ENCODE measurements around the gene TRPV4. TPM values are rescaled to one million over a fixed set of nuclear protein-coding genes. Genes with fewer than 3 reads are reported as not detected.

The TRPV4 gene
- total and polyA plus RNA-seq, 2 donors from 2014 or later: 6.0 to 24.5 TPM

DNA sequence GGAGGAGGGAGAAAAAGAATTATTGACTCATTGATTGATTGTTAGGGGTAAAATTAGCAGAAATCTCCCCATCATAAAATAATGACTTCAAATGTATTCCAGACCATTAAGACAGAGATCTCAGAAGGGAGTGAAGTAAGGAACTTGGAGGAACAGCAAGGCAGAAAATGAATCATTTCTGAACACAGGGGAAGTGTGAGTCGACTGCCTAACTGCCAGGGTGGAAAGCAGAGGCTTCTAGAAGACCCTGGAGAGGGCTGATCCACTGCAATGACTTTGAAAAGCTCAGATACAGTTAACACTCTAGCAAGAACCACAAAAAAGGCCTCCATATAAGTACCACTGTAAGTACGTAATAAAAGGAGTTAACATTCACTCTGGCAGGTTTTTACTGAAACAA lies 37.5 kb upstream of the TRPV4 start:
- no peak for DNase-seq
- Histone ChIP-seq H3K36me3 (ENCODE audit: control insufficient read depth in 2 of 3, insufficient read depth in 3 of 3, low read length in 3 of 3) (no peaks in the 10 kb centered on the region), H3K4me1 (ENCODE audit: control insufficient read depth in 2 of 3, insufficient read depth in 2 of 3, low read depth in 1 of 3, low read length in 3 of 3) (peaks cover 0 to 10% (median 0%) of the 10 kb centered on the region in 3 donors), H3K9me3 (ENCODE audit: control insufficient read depth in 2 of 3, insufficient read depth in 1 of 3, low read length in 3 of 3) (no peaks in the 10 kb centered on the region), H3K27me3 (ENCODE audit: control insufficient read depth, insufficient read depth, low read length) (no peaks in the 10 kb centered on the region), H3K9ac (ENCODE audit: low read length in 3 of 3) (no peak overlapping the region), H3K4me3 (ENCODE audit: low read length in 3 of 3) (no peak overlapping the region), H3K27ac (ENCODE audit: low read depth in 2 of 2, low read length in 2 of 2) (no peak overlapping the region)
- intact Hi-C loops (cut with DNase I): no loop called here
- TF ChIP-seq, protein P1, sequence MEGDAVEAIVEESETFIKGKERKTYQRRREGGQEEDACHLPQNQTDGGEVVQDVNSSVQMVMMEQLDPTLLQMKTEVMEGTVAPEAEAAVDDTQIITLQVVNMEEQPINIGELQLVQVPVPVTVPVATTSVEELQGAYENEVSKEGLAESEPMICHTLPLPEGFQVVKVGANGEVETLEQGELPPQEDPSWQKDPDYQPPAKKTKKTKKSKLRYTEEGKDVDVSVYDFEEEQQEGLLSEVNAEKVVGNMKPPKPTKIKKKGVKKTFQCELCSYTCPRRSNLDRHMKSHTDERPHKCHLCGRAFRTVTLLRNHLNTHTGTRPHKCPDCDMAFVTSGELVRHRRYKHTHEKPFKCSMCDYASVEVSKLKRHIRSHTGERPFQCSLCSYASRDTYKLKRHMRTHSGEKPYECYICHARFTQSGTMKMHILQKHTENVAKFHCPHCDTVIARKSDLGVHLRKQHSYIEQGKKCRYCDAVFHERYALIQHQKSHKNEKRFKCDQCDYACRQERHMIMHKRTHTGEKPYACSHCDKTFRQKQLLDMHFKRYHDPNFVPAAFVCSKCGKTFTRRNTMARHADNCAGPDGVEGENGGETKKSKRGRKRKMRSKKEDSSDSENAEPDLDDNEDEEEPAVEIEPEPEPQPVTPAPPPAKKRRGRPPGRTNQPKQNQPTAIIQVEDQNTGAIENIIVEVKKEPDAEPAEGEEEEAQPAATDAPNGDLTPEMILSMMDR (IDR thresholded peaks at IDR 0.05; ENCODE audit: borderline replicate concordance, extremely low read depth, insufficient read depth): no peak
- FAIRE-seq: no peak

DNA sequence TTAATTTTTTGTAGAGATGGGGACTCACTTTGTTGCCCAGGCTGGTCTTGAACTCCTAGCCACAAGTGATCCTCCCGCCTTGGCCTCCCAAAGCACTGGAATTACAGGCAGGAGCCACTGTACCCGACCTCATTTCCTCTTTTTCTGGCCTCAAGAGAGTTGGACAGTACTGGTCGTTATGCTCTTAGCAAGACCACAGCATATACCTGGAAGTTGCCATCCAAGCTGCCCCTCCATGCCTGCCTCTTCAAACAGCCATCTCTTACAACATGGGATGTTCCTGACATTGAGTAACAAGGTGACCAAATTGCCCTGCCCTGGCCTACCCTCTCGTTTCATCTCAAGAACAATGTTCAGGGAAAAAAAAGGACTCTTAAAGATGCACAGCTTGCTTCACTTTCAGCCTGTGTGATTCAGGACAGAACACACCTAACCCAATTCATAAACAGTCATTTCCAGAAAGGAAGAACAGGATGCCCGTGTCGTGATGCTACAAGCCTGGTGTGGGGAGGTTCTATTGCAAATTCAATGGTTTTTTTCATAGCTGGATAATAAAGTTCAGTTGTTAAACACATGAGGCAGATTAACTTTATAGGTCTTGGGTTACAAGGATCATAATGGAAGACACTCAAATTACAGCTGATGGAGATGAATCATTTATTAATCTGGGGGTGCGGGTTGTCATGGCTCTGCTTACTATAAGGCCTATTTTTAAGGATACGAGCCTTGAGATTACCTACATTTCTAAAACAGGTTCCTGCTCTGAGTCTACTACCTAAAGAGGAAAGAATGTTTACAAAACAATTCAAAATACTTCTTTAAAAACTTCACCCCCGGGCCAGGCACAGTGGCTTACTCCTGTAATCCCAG lies 35.2 kb upstream of the TRPV4 start:
- Histone ChIP-seq H3K9ac (ENCODE audit: low read length in 3 of 3) (no peak overlapping the region), H3K4me1 (ENCODE audit: control insufficient read depth in 2 of 3, insufficient read depth in 2 of 3, low read depth in 1 of 3, low read length in 3 of 3) (peaks cover 0 to 16% (median 9%) of the 10 kb centered on the region in 3 donors), H3K36me3 (ENCODE audit: control insufficient read depth in 2 of 3, insufficient read depth in 3 of 3, low read length in 3 of 3) (no peaks in the 10 kb centered on the region), H3K27ac (ENCODE audit: low read depth in 2 of 2, low read length in 2 of 2) (no peak overlapping the region), H3K9me3 (ENCODE audit: control insufficient read depth in 2 of 3, insufficient read depth in 1 of 3, low read length in 3 of 3) (no peaks in the 10 kb centered on the region), H3K4me3 (ENCODE audit: low read length in 3 of 3) (no peak overlapping the region), H3K27me3 (ENCODE audit: control insufficient read depth, insufficient read depth, low read length) (no peaks in the 10 kb centered on the region)
- no peak for DNase-seq
- intact Hi-C loops (cut with DNase I): no loop called here
- no peak for FAIRE-seq
- TF ChIP-seq, protein P1 (IDR thresholded peaks at IDR 0.05; ENCODE audit: borderline replicate concordance, extremely low read depth, insufficient read depth): no peak

DNA sequence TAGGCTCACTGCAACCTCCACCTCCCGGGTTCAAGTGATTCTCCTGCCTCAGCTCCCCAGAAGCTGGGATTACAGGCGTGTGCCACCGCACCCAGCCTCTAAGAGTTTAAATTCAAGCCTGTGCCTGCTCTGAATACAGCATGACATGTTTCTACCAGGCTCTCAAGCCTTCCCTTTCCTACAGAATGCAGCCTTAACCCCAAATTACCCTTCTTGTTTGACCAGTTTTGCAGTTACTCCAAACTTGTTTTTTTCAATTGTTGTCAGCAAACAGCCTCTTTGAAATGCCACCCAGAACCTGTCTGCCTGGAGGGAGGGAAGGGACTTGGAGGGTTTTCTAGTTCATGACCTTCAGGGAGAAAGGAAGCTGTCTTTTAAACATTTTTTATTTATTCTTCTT lies 31.7 kb upstream of the TRPV4 start:
- Histone ChIP-seq H3K9me3 (ENCODE audit: control insufficient read depth in 2 of 3, insufficient read depth in 1 of 3, low read length in 3 of 3) (no peaks in the 10 kb centered on the region), H3K4me3 (ENCODE audit: low read length in 3 of 3) (no peak overlapping the region), H3K9ac (ENCODE audit: low read length in 3 of 3) (no peak overlapping the region), H3K27me3 (ENCODE audit: control insufficient read depth, insufficient read depth, low read length) (no peaks in the 10 kb centered on the region), H3K36me3 (ENCODE audit: control insufficient read depth in 2 of 3, insufficient read depth in 3 of 3, low read length in 3 of 3) (no peaks in the 10 kb centered on the region), H3K27ac (ENCODE audit: low read depth in 2 of 2, low read length in 2 of 2) (peak overlapping the region; percentile 45 to 49), H3K4me1 (ENCODE audit: control insufficient read depth in 2 of 3, insufficient read depth in 2 of 3, low read depth in 1 of 3, low read length in 3 of 3) (peaks cover 0 to 29% (median 27%) of the 10 kb centered on the region in 3 donors)
- DNase-seq (peak in 3 of 5 donors; percentile 14 to 69 (median 66)), FAIRE-seq (no peak)
- TF ChIP-seq, protein P1 (IDR thresholded peaks at IDR 0.05; ENCODE audit: borderline replicate concordance, extremely low read depth, insufficient read depth): no peak
- intact Hi-C loops (cut with DNase I): no loop called here

All from kidney (tissue), 14 donors.